ENCODE measurements around the gene PCBP2. TPM values are rescaled to one million over a fixed set of nuclear protein-coding genes. Genes with fewer than 3 reads are reported as not detected.
"Not testable (repeated sequence)": the region's sequence is repeated elsewhere in the genome, so short reads cannot be mapped to it uniquely, and the experiment has no call there.

The PCBP2 gene
- 350 and 379 TPM in 2 replicates for total RNA-seq

DNA sequence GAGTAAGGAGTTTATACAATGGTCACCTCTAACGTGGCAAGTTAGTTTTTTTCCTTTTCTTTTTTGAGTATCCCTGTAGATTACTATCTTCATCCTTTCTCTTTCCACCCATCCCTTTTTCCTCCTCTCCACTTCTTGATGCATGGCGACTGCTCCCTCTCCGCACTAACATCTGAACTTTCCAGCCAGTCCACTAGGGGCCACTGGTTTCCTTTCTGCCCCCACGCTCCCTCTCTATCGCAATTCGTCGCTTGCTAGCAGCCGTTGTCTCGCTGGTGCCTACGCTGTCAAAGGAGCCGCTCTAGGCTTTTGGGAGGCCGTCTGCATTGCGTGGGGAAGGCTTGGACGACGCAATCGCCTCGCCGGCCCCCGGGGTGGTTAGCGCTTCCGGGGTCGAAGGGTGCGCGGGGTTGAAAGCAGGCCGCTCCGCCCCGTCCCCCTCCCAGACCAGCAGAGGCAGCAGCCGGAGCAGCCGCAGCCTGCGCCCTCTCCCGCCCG is at the start of gene PCBP2:
PCBP2 (plus strand) TSS at position 442 of the 498 bp plus-strand sequence. CDS start 2,699 bp downstream, outside the sequence.
- H3K4me3 ChIP-seq (ENCODE audit: low read depth, low read length): peak within 1 kb of the TSS; percentile 68
- peaks cover 2% of the 10 kb centered on the region for H3K36me3 ChIP-seq (ENCODE audit: control insufficient read depth, insufficient read depth, low read length)
- H3K27me3 ChIP-seq (ENCODE audit: control insufficient read depth, insufficient read depth, low read length): no peaks in the 10 kb centered on the region
- DNase-seq (ENCODE audit: low read depth): peak; percentile 94
- TF ChIP-seq, protein P1, sequence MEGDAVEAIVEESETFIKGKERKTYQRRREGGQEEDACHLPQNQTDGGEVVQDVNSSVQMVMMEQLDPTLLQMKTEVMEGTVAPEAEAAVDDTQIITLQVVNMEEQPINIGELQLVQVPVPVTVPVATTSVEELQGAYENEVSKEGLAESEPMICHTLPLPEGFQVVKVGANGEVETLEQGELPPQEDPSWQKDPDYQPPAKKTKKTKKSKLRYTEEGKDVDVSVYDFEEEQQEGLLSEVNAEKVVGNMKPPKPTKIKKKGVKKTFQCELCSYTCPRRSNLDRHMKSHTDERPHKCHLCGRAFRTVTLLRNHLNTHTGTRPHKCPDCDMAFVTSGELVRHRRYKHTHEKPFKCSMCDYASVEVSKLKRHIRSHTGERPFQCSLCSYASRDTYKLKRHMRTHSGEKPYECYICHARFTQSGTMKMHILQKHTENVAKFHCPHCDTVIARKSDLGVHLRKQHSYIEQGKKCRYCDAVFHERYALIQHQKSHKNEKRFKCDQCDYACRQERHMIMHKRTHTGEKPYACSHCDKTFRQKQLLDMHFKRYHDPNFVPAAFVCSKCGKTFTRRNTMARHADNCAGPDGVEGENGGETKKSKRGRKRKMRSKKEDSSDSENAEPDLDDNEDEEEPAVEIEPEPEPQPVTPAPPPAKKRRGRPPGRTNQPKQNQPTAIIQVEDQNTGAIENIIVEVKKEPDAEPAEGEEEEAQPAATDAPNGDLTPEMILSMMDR (IDR thresholded peaks at IDR 0.05; ENCODE audit: insufficient read depth, low read length, poor library complexity, severe bottlenecking): peak; percentile 89

DNA sequence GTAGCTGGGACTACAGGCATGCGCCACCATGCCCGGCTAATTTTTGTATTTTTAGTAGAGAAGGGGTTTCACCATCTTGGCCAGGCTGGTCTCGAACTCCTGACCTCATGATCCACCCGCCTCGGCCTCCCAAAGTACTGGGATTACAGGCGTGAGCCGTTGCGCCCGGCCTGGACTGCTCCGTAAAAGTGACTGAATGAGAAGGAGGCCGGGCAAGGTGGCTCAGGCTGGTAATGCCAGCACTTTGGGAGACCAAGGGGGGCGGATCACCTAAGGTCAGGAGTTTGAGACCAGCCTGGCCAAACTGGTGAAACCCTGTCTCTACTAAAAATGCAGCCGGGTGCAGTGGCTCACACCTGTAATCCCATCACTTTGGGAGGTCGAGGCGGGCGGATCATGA is 49.6 kb upstream of the PCBP2 start:
- not testable (repeated sequence) for H3K27me3 ChIP-seq (ENCODE audit: control insufficient read depth, insufficient read depth, low read length); H3K36me3 ChIP-seq (ENCODE audit: control insufficient read depth, insufficient read depth, low read length); H3K4me3 ChIP-seq (ENCODE audit: low read depth, low read length); DNase-seq (ENCODE audit: low read depth)

DNA sequence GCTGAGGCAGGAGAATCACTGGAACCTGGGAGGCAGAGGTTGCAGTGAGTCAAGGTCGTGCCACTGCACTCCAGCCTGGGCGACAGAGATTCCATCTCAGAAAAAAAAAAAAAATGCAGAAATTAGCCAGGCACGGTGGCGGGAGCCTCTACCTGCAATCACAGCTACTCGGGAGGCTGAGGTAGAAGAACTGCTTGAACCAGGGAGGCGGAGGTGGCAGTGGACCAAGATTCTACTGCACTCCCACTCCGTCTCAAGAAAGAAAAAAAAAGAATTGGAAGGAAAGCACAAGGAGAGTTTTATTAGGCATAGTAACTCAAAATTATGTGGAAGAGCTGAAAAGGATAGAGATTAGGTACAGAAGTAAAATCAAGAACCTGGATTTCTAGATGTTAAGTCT is 49.0 kb upstream of the PCBP2 start:
- no peak for DNase-seq (ENCODE audit: low read depth)
- TF ChIP-seq, protein P1 (IDR thresholded peaks at IDR 0.05; ENCODE audit: insufficient read depth, low read length, poor library complexity, severe bottlenecking): no peak
- H3K4me3 ChIP-seq (ENCODE audit: low read depth, low read length): no peak overlapping the region
- no peaks in the 10 kb centered on the region for H3K36me3 ChIP-seq (ENCODE audit: control insufficient read depth, insufficient read depth, low read length)
- no peaks in the 10 kb centered on the region for H3K27me3 ChIP-seq (ENCODE audit: control insufficient read depth, insufficient read depth, low read length)

DNA sequence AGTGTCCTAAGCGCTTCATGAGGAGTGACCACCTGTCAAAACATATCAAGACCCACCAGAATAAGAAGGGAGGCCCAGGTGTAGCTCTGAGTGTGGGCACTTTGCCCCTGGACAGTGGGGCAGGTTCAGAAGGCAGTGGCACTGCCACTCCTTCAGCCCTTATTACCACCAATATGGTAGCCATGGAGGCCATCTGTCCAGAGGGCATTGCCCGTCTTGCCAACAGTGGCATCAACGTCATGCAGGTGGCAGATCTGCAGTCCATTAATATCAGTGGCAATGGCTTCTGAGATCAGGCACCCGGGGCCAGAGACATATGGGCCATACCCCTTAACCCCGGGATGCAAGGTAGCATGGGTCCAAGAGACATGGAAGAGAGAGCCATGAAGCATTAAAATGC is 41.0 kb upstream of the PCBP2 start:
- no peak for DNase-seq (ENCODE audit: low read depth)
- peaks cover 1% of the 10 kb centered on the region for H3K36me3 ChIP-seq (ENCODE audit: control insufficient read depth, insufficient read depth, low read length)
- TF ChIP-seq, protein P1 (IDR thresholded peaks at IDR 0.05; ENCODE audit: insufficient read depth, low read length, poor library complexity, severe bottlenecking): no peak
- H3K27me3 ChIP-seq (ENCODE audit: control insufficient read depth, insufficient read depth, low read length): no peaks in the 10 kb centered on the region
- no peak overlapping the region for H3K4me3 ChIP-seq (ENCODE audit: low read depth, low read length)

DNA sequence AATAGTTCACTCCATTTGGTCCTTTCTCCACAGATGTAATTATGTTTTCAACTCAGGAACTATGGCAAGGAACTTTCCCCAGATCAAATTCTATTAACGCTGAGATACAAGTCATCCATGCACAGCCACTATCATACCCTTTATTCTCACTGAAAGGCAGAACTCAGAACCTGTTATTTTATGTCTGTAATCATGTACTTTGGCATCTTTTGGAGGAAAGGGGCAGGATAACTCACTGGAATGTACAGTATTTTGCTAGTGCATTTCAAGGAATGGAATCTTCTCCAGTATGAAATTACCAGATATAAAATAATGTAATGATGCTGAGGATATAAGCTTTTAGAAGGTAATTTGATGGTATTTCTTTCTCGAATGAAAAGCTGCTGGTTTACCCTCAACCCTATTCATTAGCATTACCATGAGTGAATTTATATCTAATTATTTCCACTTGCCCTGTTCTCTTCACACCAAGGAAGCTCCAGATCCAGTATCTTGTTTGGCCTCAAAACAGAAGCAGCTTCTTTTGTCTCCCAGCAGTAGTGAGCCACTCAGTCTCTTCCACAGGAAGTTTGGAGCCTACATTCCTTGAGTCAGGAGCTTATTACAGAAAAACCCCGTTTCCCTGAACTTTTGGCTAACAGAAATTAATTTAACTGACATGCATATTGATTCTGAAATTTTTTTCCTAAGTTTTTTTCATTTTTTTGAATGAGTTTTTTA is 38.3 kb upstream of the PCBP2 start:
- Histone ChIP-seq H3K36me3 (ENCODE audit: control insufficient read depth, insufficient read depth, low read length) (peaks cover 1% of the 10 kb centered on the region), H3K27me3 (ENCODE audit: control insufficient read depth, insufficient read depth, low read length) (no peaks in the 10 kb centered on the region), H3K4me3 (ENCODE audit: low read depth, low read length) (no peak overlapping the region)
- DNase-seq (ENCODE audit: low read depth): no peak
- TF ChIP-seq, protein P1 (IDR thresholded peaks at IDR 0.05; ENCODE audit: insufficient read depth, low read length, poor library complexity, severe bottlenecking): no peak

DNA sequence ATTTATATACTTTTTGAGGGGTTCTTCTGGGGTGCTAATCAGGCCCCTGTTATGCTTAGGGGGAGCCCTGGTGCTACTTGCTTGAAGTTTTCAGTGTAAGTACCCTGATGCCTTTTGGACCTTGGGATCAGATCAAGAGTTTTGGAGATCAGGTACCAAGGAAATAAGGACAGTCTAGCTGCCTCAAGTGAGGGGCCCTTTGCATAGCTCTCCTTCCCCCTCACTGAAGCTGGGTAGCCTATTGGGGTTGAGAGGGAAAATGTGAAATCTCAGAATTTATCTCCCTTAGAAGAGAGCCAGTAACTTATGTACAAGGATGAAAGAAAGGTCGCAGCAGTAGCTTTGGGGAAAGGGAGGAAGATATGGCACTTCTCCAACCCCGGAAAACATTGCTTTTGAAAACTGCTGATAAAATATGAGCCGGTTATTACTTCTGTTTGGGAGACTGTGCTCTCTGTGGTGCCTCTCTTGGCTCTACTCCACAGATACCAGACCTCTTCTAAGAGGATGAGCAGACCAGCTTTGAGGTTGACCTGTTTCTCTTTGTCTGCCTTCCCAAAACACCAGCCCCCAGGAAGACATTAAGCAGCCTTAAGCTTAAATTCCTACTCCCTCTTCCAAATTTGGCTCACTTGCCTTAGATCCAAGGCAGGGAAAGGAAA is 37.0 kb upstream of the PCBP2 start:
- TF ChIP-seq, protein P1 (IDR thresholded peaks at IDR 0.05; ENCODE audit: insufficient read depth, low read length, poor library complexity, severe bottlenecking): no peak
- H3K36me3 ChIP-seq (ENCODE audit: control insufficient read depth, insufficient read depth, low read length): no peaks in the 10 kb centered on the region

DNA sequence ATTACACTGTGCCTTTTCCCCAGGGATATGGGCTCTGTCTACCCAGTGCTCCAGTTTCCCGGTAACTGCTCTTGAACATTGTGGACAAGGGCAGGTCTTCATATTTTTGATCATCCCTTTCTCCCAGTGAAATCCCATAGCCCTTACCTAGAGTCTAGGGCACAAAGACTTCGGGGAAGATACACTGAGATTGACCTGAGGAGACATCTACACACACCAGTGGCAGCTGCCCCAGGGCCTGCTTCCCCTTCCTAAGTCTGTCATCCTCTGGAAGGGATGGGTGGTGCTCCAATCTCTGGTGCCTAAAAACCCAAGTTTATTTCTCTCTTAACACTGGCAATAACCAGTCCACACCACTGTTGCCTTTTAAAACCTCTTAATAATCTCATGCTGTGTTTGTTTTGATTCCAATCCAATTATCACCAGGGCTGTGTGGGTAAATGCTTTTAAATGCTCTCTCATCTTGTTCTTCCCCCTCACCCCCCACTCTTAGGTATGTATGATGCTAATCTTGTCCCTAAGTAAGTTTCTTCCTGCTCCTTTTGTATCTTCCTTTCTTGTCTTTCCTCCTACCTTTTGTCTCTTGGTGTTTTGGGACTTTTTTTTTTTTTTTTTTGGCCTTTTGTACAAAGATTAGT is 36.0 kb upstream of the PCBP2 start:
- H3K4me3 ChIP-seq (ENCODE audit: low read depth, low read length); H3K36me3 ChIP-seq (ENCODE audit: control insufficient read depth, insufficient read depth, low read length); DNase-seq (ENCODE audit: low read depth); H3K27me3 ChIP-seq (ENCODE audit: control insufficient read depth, insufficient read depth, low read length): not testable (repeated sequence)

More for the DNA sequence above, 37.0 kb upstream of the PCBP2 start:
- H3K27me3 ChIP-seq (ENCODE audit: control insufficient read depth, insufficient read depth, low read length): no peaks in the 10 kb centered on the region
- H3K4me3 ChIP-seq (ENCODE audit: low read depth, low read length): no peak overlapping the region
- no peak for DNase-seq (ENCODE audit: low read depth)

DNA sequence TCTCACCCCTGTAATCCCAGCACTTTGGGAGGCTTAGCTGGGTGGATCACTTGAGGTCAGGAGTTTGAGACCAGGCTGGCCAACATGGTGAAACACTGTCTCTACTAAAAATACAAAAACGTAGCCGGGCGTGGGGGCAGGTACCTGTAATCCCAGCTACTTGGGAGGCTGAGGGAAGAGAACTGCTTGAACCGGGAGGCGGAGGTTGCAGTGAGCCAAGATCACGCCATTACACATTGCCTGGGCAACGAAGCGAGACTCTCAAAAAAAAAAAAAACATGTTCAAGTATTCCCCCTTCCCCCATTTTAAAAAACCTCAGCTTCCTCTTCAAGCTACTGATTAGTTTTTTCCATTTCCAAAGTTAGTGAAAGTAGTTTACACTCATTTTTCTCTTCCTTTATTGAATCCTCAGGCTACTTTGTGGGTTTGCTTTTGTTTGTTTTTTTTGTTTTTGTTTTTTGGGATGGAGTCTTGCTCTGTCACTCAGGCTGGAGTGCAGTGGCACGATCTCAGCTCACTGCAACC is 34.5 kb upstream of the PCBP2 start:
- H3K27me3 ChIP-seq (ENCODE audit: control insufficient read depth, insufficient read depth, low read length); H3K4me3 ChIP-seq (ENCODE audit: low read depth, low read length); DNase-seq (ENCODE audit: low read depth); H3K36me3 ChIP-seq (ENCODE audit: control insufficient read depth, insufficient read depth, low read length): not testable (repeated sequence)
